ENCODE data around the gene PYGM. TPM values are rescaled to one million over a fixed set of nuclear protein-coding genes. Genes with fewer than 3 reads are reported as not detected.

PYGM gene
- total and polyA plus RNA-seq, 2 of the 13 experiments (the other 11 are each of a cell fraction or from before 2014, with no cell fraction given): 0.11 to 0.12 TPM

DNA sequence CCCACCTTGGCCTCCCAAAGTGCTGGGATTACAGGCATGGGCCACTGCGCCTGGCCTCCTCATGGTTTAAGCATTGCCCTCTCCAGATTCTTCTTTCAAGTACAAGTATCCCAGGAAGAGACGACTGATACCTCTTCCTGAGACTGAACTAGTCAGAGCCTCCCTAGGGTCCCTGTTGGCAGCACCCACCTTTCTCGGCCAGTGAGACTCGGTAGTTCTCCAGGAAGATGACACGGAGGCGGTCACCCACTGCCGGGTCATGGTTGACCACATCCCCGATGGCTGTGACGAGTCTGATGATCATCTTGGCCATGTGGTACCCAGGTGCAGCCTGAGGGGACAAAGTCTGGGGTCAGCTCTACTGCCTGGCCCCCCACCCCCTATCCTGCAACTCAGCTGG is 8.6 kb downstream of the PYGM start:
- H3K4me2 ChIP-seq (ENCODE audit: low read depth, low read length): no peak overlapping the region
- no peaks in the 10 kb centered on the region for H3K9me3 ChIP-seq (ENCODE audit: low read length)
- no peak overlapping the region for H3K4me3 ChIP-seq (replicated peaks in 1 of 3; ENCODE audit: insufficient read depth in 1 of 3, low read depth in 2 of 3, low read length in 3 of 3)
- no peak overlapping the region for H3K27ac ChIP-seq (ENCODE audit: extremely low read length, insufficient read depth, low read length)
- peaks cover 32% of the 10 kb centered on the region for H3K4me1 ChIP-seq (ENCODE audit: insufficient read depth, low read length)
- H3K36me3 ChIP-seq (replicated peaks in 1 of 2; ENCODE audit: control insufficient read depth in 1 of 2, insufficient read depth in 2 of 2, low read length in 2 of 2): no peaks in the 10 kb centered on the region
- no peak overlapping the region for H2AFZ ChIP-seq (ENCODE audit: low read length)
- ChIA-PET CTCF (ENCODE audit: low intra/inter-chr PET ratio, low total read pairs) (no interaction called here), POLR2A (no interaction called here)
- BruUV-seq (replicated peaks): no TSS peak
- H4K20me1 ChIP-seq (ENCODE audit: insufficient read depth, low read length): no peaks in the 10 kb centered on the region
- H3K9ac ChIP-seq (ENCODE audit: insufficient read depth, low read depth, low read length): no peak overlapping the region
- intact Hi-C loops (cut with micrococcal nuclease; ENCODE audit: unreplicated experiment) (no loop called here), in situ Hi-C loops (cut with HindIII; ENCODE audit: extremely low pct_ligation_motif_present, low pct_unique_long_range_greater_than_20kb) (no loop called here)
- FAIRE-seq (no peak), ATAC-seq (no peak), DNase-seq (ENCODE audit: low spot score) (no peak)
- peaks cover 4 to 22% of the 10 kb centered on the region in 2 experiments; a peak in 4 of 5 replicates for H3K27me3 ChIP-seq (ENCODE audit: control insufficient read depth in 1 of 2, insufficient read depth in 2 of 2, low read length in 2 of 2)
- no peaks in the 10 kb centered on the region for H3K79me2 ChIP-seq (ENCODE audit: insufficient read depth, low read length)
- WGBS (ENCODE audit: low lambda C conversion rate): 100% methylated on average over 1 of the region's 9 CpGs
- TF ChIP-seq KDM2A (CRISPR knock-in tag; IDR thresholded peaks at IDR 0.05; ENCODE audit: borderline replicate concordance, low read depth) (no peak), NCOA2 (CRISPR knock-in tag; IDR thresholded peaks at IDR 0.05) (no peak), ZNF563 (CRISPR knock-in tag; IDR thresholded peaks at IDR 0.05) (no peak), KAT2B (IDR thresholded peaks at IDR 0.05; ENCODE audit: borderline replicate concordance, low read depth, low read length) (no peak), HMG20B (CRISPR knock-in tag; conservative IDR thresholded peaks at IDR 0.05) (no peak), SKI (IDR thresholded peaks at IDR 0.05; ENCODE audit: partially characterized antibody) (no peak), GLI4 (CRISPR knock-in tag; IDR thresholded peaks at IDR 0.05; ENCODE audit: borderline replicate concordance) (no peak), SMYD3 (CRISPR knock-in tag; IDR thresholded peaks at IDR 0.05) (no peak), ATM (IDR thresholded peaks at IDR 0.05; ENCODE audit: borderline replicate concordance) (no peak), THYN1 (CRISPR knock-in tag; IDR thresholded peaks at IDR 0.05; ENCODE audit: borderline replicate concordance, low read depth) (no peak)
- TF ChIP-seq, protein P1, sequence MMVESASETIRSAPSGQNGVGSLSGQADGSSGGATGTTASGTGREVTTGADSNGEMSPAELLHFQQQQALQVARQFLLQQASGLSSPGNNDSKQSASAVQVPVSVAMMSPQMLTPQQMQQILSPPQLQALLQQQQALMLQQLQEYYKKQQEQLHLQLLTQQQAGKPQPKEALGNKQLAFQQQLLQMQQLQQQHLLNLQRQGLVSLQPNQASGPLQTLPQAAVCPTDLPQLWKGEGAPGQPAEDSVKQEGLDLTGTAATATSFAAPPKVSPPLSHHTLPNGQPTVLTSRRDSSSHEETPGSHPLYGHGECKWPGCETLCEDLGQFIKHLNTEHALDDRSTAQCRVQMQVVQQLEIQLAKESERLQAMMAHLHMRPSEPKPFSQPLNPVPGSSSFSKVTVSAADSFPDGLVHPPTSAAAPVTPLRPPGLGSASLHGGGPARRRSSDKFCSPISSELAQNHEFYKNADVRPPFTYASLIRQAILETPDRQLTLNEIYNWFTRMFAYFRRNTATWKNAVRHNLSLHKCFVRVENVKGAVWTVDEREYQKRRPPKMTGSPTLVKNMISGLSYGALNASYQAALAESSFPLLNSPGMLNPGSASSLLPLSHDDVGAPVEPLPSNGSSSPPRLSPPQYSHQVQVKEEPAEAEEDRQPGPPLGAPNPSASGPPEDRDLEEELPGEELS (CRISPR knock-in tag; IDR thresholded peaks at IDR 0.05): no peak
- TF ChIP-seq, protein P2, sequence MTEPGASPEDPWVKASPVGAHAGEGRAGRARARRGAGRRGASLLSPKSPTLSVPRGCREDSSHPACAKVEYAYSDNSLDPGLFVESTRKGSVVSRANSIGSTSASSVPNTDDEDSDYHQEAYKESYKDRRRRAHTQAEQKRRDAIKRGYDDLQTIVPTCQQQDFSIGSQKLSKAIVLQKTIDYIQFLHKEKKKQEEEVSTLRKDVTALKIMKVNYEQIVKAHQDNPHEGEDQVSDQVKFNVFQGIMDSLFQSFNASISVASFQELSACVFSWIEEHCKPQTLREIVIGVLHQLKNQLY (CRISPR knock-in tag; IDR thresholded peaks at IDR 0.05): no peak
- TF ChIP-seq, protein P3, sequence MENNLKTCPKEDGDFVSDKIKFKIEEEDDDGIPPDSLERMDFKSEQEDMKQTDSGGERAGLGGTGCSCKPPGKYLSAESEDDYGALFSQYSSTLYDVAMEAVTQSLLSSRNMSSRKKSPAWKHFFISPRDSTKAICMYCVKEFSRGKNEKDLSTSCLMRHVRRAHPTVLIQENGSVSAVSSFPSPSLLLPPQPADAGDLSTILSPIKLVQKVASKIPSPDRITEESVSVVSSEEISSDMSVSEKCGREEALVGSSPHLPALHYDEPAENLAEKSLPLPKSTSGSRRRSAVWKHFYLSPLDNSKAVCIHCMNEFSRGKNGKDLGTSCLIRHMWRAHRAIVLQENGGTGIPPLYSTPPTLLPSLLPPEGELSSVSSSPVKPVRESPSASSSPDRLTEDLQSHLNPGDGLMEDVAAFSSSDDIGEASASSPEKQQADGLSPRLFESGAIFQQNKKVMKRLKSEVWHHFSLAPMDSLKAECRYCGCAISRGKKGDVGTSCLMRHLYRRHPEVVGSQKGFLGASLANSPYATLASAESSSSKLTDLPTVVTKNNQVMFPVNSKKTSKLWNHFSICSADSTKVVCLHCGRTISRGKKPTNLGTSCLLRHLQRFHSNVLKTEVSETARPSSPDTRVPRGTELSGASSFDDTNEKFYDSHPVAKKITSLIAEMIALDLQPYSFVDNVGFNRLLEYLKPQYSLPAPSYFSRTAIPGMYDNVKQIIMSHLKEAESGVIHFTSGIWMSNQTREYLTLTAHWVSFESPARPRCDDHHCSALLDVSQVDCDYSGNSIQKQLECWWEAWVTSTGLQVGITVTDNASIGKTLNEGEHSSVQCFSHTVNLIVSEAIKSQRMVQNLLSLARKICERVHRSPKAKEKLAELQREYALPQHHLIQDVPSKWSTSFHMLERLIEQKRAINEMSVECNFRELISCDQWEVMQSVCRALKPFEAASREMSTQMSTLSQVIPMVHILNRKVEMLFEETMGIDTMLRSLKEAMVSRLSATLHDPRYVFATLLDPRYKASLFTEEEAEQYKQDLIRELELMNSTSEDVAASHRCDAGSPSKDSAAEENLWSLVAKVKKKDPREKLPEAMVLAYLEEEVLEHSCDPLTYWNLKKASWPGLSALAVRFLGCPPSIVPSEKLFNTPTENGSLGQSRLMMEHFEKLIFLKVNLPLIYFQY (CRISPR knock-in tag; IDR thresholded peaks at IDR 0.05; ENCODE audit: borderline replicate concordance): no peak
- TF ChIP-seq, protein P4, sequence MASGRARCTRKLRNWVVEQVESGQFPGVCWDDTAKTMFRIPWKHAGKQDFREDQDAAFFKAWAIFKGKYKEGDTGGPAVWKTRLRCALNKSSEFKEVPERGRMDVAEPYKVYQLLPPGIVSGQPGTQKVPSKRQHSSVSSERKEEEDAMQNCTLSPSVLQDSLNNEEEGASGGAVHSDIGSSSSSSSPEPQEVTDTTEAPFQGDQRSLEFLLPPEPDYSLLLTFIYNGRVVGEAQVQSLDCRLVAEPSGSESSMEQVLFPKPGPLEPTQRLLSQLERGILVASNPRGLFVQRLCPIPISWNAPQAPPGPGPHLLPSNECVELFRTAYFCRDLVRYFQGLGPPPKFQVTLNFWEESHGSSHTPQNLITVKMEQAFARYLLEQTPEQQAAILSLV (CRISPR knock-in tag; IDR thresholded peaks at IDR 0.05; ENCODE audit: borderline replicate concordance): no peak
- TF ChIP-seq, protein P5, sequence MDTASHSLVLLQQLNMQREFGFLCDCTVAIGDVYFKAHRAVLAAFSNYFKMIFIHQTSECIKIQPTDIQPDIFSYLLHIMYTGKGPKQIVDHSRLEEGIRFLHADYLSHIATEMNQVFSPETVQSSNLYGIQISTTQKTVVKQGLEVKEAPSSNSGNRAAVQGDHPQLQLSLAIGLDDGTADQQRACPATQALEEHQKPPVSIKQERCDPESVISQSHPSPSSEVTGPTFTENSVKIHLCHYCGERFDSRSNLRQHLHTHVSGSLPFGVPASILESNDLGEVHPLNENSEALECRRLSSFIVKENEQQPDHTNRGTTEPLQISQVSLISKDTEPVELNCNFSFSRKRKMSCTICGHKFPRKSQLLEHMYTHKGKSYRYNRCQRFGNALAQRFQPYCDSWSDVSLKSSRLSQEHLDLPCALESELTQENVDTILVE (CRISPR knock-in tag; IDR thresholded peaks at IDR 0.05): no peak

All from HepG2 (cell line).